Stimulated activated naive CD8-positive, alpha-beta T cell treated with anti-CD3 and anti-CD28 coated beads, Interleukin-15, Interleukin-2, amounts not matched to agents 100 ng/mL and 50 ng/mL, for 24 hours (primary cell): ENCODE results near the gene CC2D2A.

Experiments
- H3K27ac Mint-ChIP-seq: one replicate; pipeline ENCODE4 v1.8.0; 2021; ENCODE audit warnings: mild to moderate bottlenecking, mixed read lengths
- H3K27me3 Mint-ChIP-seq: one replicate; pipeline ENCODE4 v1.8.0; 2021; ENCODE audit warnings: mixed read lengths
- H3K36me3 Mint-ChIP-seq: one replicate; pipeline ENCODE4 v1.8.0; 2021; ENCODE audit warnings: low read depth, mixed read lengths
- H3K4me1 Mint-ChIP-seq: one replicate; pipeline ENCODE4 v1.8.0; 2021; ENCODE audit warnings: low read depth, mixed read lengths
- H3K4me3 Mint-ChIP-seq: one replicate; pipeline ENCODE4 v1.8.0; 2021; ENCODE audit warnings: mild to moderate bottlenecking, mixed read lengths
- H3K9me3 Mint-ChIP-seq: one replicate; pipeline ENCODE4 v1.8.0; 2021; ENCODE audit warnings: mixed read lengths

CC2D2A gene

DNA sequence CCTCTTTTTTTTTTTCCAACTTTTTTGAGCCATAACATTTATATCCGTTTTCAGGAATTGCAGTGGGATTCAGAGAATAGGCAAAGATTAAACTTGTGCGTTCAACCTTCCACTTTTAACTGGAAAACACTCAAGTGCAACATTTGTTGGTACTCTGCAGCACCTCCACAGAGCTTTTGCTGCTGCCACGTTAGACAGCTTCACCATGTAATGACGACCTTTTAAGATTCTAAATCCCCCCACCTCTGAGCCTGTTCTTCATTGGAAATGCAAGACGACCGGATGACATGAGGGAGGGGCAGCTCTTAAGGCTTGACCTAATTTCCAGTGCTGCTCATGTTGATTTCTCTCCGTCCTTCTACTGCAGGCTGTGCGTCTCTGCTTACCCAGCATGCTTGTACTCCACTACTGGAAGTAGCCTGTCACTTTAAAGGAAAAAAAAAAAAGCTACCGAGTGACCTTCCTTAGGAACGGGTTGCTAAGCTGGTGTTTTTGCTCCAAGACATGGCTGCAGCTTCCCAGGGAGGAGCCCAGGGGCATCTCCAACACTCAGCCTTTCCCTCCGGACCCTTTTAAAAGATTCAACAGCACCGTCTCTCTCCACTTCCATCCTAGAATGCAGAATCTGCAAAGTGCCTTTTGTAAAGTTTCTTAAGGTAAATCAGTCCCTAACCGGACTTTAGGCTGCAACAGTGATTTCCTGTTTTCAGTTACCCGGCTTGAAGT, at the start of gene CC2D2A:
Gene CC2D2A, plus strand, starts transcription at position 481 of the 726 bp plus-strand sequence. CDS start 6,051 bp downstream, outside the sequence.
- no peaks in the 10 kb centered on the region for H3K36me3 Mint-ChIP-seq
- H3K27ac Mint-ChIP-seq, result no peak within 1 kb of the TSS
- H3K9me3 Mint-ChIP-seq, result no peaks in the 10 kb centered on the region
- no peaks in the 10 kb centered on the region for H3K27me3 Mint-ChIP-seq
- peak within 1 kb of the TSS; percentile 50 for H3K4me3 Mint-ChIP-seq
- H3K4me1 Mint-ChIP-seq, result peaks cover 12% of the 10 kb centered on the region

DNA sequence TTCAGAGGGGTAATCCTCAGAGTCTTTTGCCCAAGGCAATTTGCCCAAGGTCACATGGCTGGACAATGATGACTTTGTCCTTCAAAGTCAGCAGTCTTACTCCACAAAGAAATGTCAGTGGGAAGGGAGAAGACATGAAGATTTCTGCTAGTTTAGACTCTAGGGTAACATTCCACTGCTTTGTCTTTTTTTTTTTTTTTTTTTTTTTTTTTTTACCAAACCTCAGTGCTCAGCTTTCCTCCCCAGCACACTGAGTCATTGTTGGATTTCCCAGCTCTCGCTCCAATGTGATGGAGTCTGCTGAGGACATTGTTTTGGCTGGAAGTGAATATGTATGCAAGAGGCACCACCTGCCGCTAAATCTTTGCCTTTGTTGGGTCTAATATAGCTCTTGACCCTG, 49.0 kb upstream of the CC2D2A start:
- Mint-ChIP-seq H3K4me1 (peaks cover 29% of the 10 kb centered on the region), H3K27ac (no peak overlapping the region), H3K36me3 (no peaks in the 10 kb centered on the region), H3K9me3 (no peaks in the 10 kb centered on the region), H3K4me3 (no peak overlapping the region), H3K27me3 (no peaks in the 10 kb centered on the region)

DNA sequence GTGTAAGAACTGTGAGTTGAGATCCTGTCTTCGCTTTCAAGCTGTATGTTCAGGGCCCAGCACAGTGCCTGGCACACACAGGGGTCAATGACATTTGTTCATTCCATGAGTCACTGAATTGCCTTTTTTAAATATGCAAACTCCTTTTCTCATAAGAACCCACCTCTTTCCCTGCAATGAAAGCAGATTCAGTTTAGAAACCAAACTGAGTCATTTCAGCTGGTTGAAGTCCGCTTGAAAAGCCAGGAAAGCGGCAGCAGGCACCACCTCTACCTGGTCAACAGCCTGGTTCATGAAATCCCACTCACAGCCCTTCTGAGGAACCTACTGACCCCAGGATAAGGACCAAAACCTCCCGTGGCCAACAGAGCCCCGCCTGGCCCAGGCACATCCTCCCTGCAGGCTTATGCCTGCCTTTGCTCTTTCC, 46.4 kb upstream of the CC2D2A start:
- no peaks in the 10 kb centered on the region for H3K36me3 Mint-ChIP-seq
- H3K9me3 Mint-ChIP-seq, result no peaks in the 10 kb centered on the region
- H3K27me3 Mint-ChIP-seq, result no peaks in the 10 kb centered on the region
- peak overlapping the region; percentile 54 for H3K27ac Mint-ChIP-seq
- peaks cover 26% of the 10 kb centered on the region for H3K4me1 Mint-ChIP-seq
- H3K4me3 Mint-ChIP-seq, result no peak overlapping the region

DNA sequence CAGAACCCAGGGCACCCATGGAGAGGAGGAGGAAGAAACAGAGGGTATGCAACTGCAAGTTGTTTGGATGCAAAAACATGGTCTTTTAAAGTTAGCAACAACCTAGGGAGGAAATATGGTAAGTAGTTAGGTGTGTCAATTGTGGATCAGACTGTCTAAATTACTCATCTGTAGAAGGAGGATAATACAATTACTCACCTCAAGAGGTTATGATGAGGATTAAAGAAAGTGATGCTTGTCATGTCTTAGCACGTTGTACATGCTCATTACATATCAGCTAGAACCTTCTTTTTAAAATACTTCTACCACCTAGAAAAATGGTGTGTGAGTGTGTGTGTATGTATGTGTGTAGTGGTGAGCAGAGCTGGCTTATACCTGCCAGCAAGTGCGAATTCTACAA, 44.2 kb upstream of the CC2D2A start:
- Mint-ChIP-seq H3K9me3 (no peaks in the 10 kb centered on the region), H3K36me3 (no peaks in the 10 kb centered on the region), H3K27ac (no peak overlapping the region), H3K4me1 (peaks cover 26% of the 10 kb centered on the region), H3K4me3 (no peak overlapping the region), H3K27me3 (no peaks in the 10 kb centered on the region)

DNA sequence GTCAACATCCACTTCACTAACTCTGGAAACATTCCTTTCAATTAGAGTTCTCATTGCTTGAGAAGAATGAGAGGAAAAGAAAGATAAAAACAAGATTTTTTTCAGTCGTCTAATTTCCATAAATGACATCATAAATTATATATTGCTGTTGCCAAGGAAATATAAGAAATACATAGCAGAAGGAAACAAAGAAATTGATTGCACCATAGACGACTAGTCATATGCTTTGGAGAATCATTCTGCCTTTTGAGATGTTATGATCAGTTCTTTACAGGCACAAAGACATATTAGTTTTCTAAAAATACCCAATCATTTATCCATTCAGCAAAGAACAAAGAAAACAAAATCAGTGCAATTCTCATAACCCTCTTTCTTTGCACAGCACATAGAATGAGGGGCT, 42.5 kb upstream of the CC2D2A start:
- Mint-ChIP-seq H3K27ac (no peak overlapping the region), H3K9me3 (no peaks in the 10 kb centered on the region), H3K4me3 (no peak overlapping the region), H3K4me1 (peaks cover 26% of the 10 kb centered on the region), H3K36me3 (no peaks in the 10 kb centered on the region), H3K27me3 (no peaks in the 10 kb centered on the region)

DNA sequence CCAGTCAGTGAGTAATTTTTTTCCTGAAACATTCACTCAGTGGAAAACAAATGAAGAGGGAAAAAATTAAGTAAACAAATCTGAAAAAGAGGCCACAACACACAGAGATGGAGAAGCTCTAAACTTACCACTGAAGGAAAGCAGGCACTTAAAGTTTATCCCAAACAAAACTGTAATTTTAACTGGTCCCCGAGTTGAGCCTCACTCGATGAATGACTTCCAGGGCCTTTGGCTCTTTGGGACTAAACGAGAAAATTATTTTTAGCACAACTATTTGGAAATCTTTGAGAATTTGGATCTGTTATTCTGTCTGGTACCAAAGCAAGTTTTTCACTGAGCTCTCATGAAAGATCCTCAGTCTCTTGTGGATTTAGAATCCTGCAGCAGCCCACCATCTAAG, 42.0 kb upstream of the CC2D2A start, which contains the start of gene C1QTNF7:
Gene C1QTNF7, plus strand, starts transcription at position 333 of the 400 bp plus-strand sequence. CDS start 7,711 bp downstream, outside the sequence.
- Mint-ChIP-seq H3K9me3 (no peaks in the 10 kb centered on the region), H3K4me3 (no peak within 1 kb of the TSS), H3K27me3 (no peaks in the 10 kb centered on the region), H3K27ac (no peak within 1 kb of the TSS), H3K36me3 (no peaks in the 10 kb centered on the region), H3K4me1 (peaks cover 26% of the 10 kb centered on the region)

DNA sequence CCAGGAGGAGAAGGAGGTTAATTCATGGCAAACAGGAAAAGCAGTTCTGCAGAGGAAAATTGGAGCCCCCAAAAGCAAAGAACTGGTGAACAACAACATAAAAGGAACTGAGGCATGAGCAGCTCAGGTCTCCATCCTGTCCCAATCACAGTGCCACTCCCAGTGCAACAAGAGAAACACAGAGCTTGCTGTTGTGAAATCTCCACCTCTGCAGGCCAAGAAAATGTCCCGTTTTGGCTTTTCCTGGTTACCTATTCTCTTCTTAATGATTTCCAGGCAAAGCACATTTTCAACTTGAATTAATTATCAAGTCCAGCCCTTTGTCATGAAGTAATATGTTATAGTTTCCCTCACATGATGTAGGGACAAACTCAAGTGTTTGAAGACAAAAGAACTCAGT, 41.1 kb upstream of the CC2D2A start:
- Mint-ChIP-seq H3K27ac (no peak overlapping the region), H3K9me3 (no peaks in the 10 kb centered on the region), H3K27me3 (no peaks in the 10 kb centered on the region), H3K36me3 (no peaks in the 10 kb centered on the region), H3K4me3 (no peak overlapping the region), H3K4me1 (peaks cover 18% of the 10 kb centered on the region)

DNA sequence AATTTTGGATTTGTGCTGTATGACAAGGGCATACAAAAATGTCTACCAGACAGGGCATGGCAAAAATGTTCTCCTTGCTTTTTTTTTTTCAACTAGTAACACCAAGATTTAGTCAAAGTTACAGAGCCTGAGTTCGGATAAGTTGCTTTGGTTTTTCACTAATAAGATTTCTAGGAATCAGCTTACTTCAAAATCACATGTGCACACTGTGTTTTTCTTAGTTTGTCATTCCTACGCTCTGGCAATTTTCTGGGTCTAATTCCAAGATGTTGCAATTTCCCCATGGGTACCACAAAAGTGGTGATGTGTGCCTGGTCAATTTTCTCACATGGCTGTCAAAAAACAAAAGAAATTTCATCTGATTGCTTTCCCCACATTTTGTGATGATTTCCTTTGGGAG, 35.6 kb upstream of the CC2D2A start:
- H3K27ac Mint-ChIP-seq, result no peak overlapping the region
- H3K36me3 Mint-ChIP-seq, result no peaks in the 10 kb centered on the region
- H3K27me3 Mint-ChIP-seq, result no peaks in the 10 kb centered on the region
- H3K9me3 Mint-ChIP-seq, result no peaks in the 10 kb centered on the region
- H3K4me1 Mint-ChIP-seq, result no peaks in the 10 kb centered on the region
- no peak overlapping the region for H3K4me3 Mint-ChIP-seq

DNA sequence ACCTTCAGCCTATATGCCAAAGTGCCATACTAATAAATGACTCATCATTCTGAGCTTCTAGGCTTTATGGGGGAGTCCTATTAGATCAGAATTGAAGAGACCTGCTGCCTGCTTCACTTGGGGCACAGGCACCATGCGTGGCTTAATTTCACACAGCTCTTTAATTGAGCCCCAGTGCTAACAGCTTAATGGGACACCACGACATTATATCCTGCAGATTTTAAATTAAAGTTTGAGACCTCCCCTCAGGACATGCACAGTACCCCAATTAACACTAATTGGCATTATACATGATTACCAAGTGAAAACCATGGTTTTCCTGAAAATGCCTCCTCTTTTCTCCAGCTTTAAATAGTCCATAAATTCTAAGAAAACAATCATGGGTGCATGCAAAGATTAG, 35.0 kb upstream of the CC2D2A start:
- Mint-ChIP-seq H3K36me3 (no peaks in the 10 kb centered on the region), H3K4me1 (no peaks in the 10 kb centered on the region), H3K27ac (no peak overlapping the region), H3K4me3 (no peak overlapping the region), H3K27me3 (no peaks in the 10 kb centered on the region), H3K9me3 (no peaks in the 10 kb centered on the region)

DNA sequence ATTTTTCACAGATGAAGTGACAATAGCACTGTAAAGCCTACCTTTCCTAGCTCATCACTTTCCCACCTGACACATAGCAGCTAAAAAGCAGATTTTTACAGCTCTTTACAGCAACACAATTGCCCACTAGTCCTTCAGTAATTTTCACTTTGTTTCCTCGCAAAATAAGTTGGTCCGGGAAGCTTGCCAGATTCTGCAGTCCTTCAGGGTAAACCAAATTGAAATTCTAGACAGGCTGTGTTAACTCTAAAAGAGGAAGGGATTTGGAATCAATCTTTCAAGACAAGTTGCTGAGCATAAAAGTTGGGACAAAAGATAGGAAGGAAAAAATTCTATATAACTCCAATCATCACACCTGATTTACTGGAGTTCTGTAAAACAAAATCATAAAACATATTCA, 33.2 kb upstream of the CC2D2A start:
- Mint-ChIP-seq H3K27me3 (no peaks in the 10 kb centered on the region), H3K4me1 (no peaks in the 10 kb centered on the region), H3K27ac (no peak overlapping the region), H3K9me3 (no peaks in the 10 kb centered on the region), H3K36me3 (no peaks in the 10 kb centered on the region), H3K4me3 (no peak overlapping the region)

DNA sequence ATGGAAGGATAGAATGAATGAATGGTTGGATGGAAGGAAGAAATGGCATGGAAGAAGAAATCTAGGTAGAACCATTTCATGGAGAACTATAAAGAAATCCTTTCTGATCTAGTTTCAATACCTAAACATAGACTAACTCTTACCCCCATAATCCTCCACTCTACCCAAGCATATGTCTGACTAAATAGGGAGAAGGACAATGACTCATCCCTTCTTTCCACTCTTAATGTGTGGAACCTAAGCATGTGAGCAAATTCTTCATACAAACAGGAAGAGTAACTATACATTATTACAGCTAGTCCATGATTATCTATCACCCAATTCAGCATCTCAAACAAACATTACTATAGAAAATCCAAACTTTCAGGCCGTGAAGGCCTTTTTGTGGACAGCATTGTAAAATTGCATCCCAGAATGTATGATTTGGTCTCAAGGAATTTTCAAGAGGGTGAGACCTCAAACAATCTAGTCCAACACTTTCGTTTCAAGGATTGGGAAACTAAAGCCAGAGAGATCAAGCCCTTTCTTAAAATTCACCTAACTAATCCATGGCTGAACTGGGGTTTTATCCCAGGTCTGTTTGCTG, 30.6 kb upstream of the CC2D2A start:
- H3K9me3 Mint-ChIP-seq, result no peaks in the 10 kb centered on the region
- H3K27me3 Mint-ChIP-seq, result no peaks in the 10 kb centered on the region

DNA sequence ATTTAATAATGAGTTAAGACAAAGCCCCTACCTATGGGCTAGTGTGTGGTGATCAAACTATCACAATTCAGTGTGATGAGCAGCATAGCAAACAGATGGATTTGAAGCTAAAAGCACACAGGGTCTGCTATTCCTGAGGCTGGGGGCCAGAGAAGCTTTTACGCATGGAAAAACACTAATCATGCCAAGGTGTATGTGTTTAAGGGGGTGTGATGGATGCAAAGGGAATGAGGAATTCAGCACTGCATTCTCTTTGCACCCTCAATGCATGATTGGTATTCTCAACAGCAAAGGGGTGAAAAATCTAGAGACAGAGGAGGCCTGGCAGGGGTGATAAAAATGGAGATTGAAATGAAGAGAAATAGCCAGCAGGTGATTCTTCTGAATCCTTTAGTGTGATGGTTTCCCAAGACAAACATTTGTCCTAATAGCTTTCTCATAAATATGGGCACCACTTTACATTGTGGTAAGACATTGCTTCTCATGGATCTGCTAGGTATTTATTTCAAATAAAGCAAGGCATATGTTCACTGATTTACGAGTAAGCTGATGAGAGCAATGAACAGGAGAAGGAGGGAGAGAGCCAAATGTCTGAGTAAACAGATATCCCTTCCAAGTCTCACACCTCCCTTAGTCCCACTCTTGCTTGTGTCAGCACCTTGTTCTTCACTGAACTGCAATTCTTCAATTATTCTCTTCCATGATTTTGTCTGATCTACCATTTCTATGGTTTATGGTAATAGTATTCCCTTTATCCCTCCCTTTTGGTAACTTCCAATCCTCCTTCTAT, 26.1 kb upstream of the CC2D2A start:
- no peaks in the 10 kb centered on the region for H3K36me3 Mint-ChIP-seq
- H3K27ac Mint-ChIP-seq, result no peak overlapping the region

More for the DNA sequence above, 30.6 kb upstream of the CC2D2A start:
- H3K27ac Mint-ChIP-seq, result no peak overlapping the region
- H3K4me1 Mint-ChIP-seq, result no peaks in the 10 kb centered on the region
- H3K4me3 Mint-ChIP-seq, result no peak overlapping the region
- no peaks in the 10 kb centered on the region for H3K36me3 Mint-ChIP-seq

DNA sequence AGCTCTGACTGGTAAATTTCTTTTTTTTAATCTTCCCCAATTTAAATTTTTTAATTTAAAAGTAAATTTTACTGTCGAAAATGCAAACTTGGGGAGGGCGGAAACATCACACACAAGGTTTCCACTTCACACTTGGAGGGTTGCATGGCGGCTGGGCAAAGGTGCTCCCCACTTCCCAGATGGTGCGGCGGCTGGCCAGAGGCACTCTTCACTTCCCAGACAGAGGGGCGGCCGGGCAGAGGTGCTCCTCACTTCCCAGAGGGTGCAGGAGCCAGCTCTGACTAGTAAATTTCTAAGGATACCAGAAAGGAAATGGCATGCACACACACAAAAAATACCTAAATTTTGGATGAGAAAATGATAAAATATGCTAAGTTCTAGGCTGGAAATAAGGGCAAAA, 25.4 kb upstream of the CC2D2A start:
- Mint-ChIP-seq H3K4me1 (no peaks in the 10 kb centered on the region), H3K27ac (no peak overlapping the region), H3K27me3 (no peaks in the 10 kb centered on the region), H3K9me3 (no peaks in the 10 kb centered on the region), H3K36me3 (no peaks in the 10 kb centered on the region), H3K4me3 (no peak overlapping the region)

More for the DNA sequence above, 26.1 kb upstream of the CC2D2A start:
- Mint-ChIP-seq H3K4me3 (no peak overlapping the region), H3K27me3 (no peaks in the 10 kb centered on the region), H3K9me3 (no peaks in the 10 kb centered on the region), H3K4me1 (no peaks in the 10 kb centered on the region)

DNA sequence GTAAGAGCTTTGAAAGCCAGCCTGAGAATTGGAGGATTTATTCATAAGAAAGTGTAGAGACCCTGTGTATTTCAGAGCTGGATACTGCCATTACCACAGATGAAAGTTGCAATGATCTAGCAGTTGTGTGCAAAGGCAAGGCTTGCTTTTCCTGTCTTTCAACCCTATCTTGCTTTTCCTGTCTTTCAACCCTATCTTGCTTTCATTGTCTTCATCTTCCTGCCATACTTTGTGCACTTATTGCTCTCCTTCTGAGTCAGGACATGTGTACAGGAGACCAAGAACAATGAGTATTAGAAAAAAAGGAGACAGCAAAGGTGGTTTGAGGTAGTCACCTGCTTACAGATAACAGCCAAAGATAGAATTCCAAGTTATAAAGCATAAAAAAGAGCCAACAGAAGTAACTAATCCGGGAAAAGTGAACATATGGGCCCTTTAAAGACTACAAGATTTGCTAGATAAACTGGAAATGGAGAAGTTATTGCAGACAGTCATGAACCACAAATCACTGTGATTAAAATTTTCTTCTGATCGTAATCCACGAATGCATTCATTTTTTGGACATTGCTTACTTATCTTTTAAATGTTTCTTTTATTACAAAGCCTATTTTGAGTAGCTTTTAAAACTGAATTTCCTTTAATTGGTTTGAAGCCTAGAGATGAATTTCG, 24.7 kb upstream of the CC2D2A start:
- Mint-ChIP-seq H3K9me3 (no peaks in the 10 kb centered on the region), H3K27ac (no peak overlapping the region), H3K36me3 (no peaks in the 10 kb centered on the region), H3K4me1 (no peaks in the 10 kb centered on the region), H3K27me3 (no peaks in the 10 kb centered on the region), H3K4me3 (no peak overlapping the region)
